GM10847 (cell line): ENCODE measurements around the gene PLEKHM1.

ENCODE experiments used
- POLR2A ChIP-seq: IDR thresholded peaks from 2 replicates; pipeline ENCODE4 v1.6.1; 2011; ENCODE audit not compliant: insufficient read length; ENCODE audit errors: extremely low read depth

The PLEKHM1 gene

DNA sequence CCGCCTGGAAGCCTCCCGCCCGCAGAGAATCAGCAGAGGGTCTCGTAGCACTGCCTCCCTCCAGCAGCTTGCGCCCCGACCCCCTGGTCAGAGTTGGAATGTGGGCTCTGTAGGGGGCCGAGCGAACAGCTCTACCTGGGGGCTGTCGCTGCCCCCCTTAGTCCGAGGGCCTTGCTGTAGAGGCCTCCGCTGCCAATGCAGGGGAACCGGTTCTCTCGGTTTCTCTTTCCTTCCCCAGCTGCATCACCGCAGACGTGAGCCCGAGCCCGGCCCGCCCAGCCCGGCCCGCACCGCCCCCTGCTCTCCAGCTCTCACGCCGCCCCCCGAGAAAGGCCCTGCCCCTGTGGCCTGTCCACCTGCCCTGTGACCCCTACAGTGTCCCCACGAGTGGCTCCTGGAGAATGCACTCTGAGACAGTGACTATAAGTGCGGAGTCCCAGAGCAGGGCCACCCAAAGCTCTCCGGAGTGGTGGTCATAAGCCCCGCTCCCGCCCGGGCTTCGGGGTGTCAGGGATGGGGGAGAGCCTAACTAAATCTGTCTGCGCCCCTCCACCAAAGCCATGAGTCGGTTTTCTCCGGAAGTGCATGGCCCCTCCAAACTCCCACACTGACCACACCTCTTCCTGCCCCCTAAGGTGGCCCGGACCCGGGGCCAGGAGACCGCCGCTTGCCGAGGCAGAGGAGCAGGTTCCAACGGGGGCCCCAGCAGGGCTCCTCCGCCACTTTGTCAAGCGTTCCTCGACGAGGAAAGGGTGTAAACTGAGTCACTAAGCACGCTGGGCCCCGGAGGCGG lies 59.6 kb downstream of the PLEKHM1 start:
- no peak for TF ChIP-seq POLR2A

DNA sequence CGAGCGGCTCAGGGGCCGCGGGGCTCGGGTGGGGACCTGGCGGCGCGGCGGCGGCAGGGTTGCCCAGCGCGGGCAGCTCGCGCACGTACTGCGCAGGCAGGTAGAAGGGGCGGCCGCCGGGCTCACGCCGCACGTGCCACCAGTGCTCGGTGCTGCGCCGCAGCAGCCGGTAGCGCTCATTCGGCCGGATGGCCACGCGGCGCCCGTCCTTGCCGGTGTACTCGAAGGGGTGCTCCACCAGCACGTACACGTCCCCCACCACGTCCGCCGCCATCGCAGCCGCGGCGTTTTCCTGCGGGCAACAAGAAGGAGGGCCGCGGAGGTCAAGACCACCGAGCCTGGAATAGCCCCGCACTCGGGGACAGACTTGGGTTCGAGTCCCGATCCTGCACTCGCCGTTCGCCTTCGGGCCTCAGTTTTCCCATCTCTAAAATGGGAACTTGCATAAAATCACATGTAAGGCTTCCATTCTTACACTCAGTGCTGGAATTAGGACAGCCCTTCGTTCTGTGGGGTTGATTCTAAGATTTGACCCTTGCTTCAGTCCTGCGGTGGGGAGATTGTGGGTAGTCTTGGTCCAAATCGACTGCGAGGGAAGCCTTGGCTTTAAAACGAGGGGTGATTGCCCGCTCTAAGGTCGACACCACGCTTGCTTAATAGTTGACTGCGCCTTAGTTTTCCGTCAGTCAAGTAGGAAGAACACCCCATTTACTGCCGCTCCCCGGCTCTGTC lies 60.3 kb downstream of the PLEKHM1 start:
- TF ChIP-seq POLR2A: no peak

DNA sequence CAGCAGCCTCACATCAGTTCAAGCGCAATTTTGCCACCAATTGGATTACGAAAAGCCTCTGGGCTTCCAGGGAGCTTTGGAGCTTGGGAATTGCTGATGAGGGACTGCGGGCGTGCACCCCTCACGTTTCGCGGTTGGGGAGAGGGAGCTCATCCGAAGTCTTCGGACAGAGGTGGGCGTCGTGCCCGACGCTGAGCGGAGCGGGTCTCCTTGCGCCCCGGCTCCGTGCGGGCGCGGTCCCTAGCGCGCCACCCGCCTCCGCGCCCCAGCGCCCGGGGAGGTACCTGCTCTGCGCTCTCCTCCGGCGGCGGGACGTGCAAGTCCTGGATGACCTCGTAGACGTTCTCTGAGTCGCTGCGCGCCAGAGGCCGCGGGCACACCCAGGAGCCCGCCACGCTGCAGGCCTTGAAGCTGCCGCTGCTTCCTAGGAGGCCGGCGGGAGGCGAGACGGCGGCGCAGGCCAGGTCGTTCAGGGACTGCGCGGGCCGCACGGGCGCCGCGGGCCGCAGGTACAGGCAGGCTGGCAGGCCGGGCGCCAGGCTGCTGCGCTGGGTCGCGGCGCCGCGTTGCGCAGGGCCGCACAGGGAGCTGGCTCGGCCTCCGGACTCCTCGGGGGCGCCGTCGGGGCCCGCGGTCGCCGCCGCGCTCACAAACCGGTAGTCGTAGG lies 61.0 kb downstream of the PLEKHM1 start:
- no peak for TF ChIP-seq POLR2A

DNA sequence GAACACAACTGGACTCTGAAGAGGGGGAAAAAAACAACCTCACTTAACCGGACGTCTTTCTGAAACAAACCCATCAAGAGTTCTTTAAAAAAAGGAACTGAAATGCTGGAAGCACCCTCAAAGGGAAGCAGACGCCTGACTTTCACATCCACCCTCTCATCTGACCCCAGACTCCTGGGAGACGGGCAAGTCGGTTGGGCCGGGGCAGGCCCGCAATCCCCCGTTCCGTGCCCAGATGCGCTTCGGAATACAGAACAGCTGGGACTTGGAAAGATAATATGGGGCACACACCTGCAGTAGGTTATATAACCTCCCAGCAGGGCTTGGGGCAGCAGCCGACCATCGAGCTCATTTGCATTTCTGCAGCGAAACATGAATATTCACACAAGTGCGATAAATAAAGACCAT lies 61.6 kb downstream of the PLEKHM1 start:
- no peak for TF ChIP-seq POLR2A

DNA sequence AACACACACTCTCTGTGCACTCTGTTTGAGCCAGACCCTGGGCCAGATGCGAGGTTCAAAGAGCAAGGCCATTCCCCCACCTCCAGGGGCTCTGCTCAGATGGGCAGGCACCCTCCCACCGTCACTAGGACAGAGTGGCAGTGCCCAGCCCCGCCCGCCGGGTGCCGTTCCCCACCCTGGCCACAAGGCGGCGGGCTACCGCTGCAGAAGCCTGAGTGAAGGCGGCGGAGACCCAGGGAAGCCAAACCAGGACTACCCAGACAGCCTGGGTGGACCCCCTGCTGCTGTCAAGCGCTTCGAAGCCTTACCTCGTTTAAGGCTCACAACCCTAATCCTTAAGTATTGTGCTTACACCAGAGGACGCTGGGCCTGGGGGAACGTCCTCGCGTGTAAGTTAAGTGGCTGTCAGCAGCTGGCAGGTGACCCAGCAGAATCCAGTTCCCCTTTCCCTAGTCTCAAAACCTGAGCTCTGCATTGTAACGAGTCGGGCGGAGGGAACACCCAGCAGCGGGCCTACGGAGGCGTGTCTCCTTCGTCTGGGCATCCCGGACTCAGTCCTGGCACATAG lies 62.4 kb downstream of the PLEKHM1 start:
- TF ChIP-seq POLR2A: no peak

DNA sequence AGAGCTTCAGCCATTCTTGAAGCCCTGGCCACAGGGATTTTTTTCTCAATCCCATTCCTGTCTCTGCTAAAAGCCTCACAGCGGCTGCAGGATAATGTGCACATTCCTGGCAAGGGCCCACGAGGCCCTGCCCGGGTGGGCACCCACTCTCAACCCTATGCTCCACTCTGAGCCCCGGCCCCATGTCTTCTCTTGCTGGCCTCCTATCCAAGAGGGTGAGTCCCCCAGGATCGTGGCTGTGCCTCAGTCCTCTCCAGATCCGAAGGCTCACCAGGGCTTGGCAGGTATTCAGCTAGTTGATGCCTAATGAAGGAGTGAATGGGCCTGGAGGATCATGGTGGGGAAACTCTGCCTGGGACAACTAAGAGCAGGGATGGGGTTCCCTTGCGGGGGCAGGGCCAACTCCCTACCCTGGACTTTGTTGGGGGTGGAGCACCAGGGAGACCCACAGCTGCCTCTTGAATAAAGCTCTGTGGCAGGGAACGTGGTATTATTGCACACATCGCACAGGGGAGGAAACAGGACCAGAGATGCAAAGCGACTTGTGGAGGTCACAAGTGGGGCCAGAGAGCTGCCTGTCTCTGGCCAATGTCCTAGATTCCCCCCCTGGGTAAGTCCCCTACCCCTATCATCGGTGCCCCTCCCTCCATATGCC lies 63.2 kb downstream of the PLEKHM1 start:
- TF ChIP-seq POLR2A: no peak

DNA sequence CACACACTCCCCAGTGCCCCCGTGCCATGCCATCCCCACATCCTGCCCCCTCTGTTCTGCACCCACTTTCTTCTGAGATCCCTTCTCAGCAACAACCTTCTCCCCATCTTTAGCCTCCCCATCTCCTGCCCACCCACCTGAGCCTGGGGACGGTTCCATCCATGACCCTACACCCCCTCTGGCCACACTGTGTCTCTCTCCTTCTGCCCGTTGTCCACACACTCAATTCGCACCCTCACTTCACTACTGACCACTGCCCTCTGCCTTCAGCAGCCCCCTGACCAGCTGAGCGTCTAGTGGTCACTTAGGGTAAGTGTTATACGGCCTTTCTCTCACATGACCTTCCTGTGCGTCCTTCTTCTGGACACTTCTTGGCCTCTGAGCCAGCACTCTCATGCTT lies 64.0 kb downstream of the PLEKHM1 start:
- no peak for TF ChIP-seq POLR2A

DNA sequence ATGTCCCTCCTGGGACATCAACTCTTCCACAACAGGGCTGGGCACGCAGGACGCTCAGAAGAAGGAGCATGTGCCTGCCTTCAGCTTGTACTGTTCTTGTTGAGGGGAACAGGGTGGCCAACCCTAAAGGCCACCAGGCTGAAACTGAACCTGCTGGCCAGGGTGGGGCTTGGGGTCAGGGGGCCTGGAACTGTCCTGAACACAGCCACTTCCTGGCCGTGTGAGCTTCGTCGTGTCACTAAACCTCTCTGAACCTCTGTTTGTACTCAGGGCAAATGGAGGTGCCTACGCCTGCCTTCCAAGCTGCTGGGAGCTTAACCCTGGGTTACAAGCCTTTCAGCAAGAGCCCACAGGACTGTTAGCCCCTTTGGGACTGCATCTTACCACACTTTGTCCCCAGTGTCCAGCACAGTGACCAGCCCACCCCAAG lies 64.5 kb downstream of the PLEKHM1 start:
- TF ChIP-seq POLR2A: no peak

DNA sequence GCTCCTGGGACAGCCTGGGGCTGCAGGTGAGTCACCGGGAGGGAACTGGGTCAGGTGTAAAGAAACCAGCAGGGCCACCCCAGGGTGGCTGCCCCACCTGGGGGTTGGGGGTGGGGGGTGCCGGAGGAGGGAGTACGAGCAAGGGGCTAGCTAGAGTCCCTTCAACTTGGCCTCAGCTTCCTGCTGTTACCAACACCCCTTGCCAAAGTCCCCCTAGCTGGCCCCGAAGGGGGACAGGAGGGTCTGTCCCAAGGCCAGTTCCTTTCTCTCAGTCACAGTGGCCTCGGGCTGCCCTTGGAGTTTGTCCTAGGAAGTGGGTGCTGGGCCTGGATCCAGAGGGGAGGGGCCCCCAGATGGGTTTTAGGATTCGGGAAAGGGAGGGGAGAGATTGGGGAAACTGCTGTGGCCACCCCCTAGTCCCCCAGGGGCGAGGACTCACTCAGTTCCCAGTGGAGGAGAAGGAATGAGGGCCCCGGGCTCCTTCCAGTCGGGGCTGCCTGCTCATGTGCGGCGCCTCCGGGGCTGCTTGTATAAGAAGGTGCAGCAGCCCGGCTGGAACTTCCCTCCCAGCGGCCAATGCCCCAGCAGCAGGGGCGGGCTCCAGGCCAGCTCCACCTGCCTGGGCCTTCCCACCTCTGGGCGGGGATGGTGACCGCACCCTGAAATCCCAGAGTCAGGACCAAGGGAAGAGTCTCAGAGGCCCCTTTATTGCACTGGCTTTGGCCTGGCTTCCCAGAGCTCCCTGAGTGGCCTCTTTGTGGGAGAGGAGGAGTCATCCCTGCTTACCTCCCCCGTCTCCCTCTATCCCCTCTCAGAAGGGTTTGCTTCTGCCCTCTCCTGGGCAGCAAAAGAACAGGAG lies 65.2 kb downstream of the PLEKHM1 start:
- TF ChIP-seq POLR2A: no peak

DNA sequence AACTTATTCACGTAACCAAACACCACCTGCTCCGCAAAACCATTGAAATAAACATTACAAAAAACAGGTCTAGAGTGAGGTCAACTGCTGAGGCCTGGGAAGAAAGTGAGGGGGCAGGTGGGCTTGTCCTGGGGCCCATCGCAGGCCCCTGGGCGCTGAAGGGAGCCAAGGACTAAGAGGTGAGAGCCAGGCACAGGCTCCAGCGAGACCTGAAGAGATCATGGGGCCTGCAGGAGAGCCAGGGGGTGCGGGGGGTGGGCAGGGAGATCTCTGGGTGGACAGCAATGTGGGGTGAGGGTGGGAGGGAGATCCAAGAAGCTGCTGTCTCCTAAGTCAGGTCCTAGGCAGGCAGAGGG lies 65.8 kb downstream of the PLEKHM1 start:
- no peak for TF ChIP-seq POLR2A

DNA sequence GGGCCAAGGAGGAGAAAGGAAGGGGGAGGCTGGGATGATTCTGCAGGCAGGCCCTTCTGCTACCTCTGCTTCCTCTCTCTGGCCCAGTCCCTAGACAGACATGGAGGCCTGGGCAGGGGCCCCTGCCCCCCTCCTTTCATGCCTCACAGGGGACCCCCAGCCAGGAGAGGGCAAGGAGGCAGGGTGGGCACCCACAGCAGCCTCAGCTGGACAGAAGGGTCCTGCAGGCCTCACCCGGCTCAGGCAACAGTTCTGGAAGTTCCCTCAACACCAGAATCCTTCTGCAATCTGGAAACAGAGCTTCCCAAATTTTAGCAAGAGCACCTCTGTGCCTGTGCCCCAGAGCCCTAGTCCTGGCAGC lies 66.6 kb downstream of the PLEKHM1 start:
- no peak for TF ChIP-seq POLR2A

DNA sequence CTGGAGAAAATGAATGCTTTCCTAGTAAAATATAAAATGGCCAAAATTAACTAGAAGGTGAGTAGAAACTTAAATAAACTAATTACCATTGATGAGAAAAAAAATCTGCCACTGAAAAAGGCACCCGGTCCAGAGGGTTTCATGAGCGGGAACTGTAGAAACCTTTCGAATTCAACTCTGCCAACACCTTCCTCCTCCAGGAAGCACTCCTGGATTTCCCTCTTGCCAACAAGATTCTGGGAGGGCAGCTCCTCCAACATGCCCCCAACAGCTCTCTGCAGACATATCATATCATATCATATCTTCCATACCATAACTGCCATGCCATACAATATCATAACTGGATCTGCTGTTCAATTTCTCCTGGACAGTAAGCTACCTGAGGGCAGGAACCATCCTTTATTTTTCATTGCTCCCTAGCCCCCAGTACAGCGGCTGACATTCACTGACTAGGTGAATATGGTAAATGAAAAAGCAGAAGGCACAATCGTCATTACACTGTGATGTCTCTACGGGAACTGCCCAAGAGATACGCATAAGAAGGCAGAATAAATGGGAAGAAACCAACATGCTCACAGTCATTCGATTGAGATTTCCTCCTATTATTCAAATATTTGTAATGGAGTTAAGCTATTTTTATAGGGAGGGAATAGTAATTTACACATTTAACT lies 67.1 kb downstream of the PLEKHM1 start:
- TF ChIP-seq POLR2A: no peak

DNA sequence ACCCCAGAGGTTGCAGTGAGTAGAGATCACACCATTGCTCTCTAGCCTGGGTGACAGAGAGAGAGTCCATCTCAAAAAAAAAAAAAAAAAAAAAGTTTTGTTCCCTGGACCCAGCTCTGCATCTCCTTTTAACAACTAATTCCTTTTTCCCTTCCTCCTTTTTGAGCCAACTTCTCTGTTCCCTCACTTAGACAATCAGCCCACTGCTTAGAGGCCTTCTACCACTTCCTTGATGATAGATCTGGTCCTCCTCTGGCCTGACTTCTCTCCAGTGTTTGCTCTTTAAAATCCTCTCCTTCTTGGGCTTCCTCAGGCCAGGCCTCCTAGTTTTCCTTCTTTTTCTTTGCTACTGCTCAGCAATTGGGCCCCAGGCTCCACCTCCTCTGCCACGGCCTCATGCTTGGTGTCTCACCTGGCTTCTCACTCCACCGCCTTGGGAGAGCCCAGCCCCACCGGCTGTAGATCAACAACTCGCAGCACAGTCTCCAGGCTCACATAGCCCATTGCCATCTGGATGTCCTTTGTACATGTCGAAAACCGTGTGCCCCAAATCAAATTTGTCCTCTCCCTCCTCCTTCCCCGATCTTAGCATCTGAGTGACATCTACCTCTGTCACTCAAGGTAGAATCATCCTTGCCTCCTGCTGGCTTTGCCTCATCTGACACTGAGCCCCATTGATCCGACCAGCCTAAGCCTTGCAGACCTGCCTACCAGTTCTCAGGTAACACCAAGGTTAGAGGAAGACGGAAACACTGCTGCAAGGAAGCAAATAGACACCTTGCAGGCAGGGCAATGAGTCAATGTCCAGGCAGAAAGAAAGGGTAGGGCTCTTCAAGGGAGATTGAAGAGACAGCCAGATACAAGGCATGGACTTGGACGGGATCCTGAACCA lies 75.3 kb downstream of the PLEKHM1 start:
- no peak for TF ChIP-seq POLR2A
